Keratinocyte (primary cell): Measurements from ENCODE around the gene MARCHF3. TPM values are rescaled to one million over a fixed set of nuclear protein-coding genes. Genes with fewer than 3 reads are reported as not detected.
"Not testable (repeated sequence)": the region's sequence is repeated elsewhere in the genome, so short reads cannot be mapped to it uniquely, and the experiment has no call there.

Experiments
- DNase-seq: peaks from one replicate; pipeline ENCODE4 v3.0.0-alpha.2; 2011; ENCODE audit warnings: low read depth, missing footprints, low spot score
- FAIRE-seq: peaks from 2 replicates; lab custom pipeline; 2011; peaks lifted over from hg19 to GRCh38; lab: Jason Lieb, UNC
- H2AFZ ChIP-seq: 2 replicates; pipeline ENCODE4 v1.6.0; 2012; ENCODE audit warnings: low read length, control low read depth, inconsistent platforms; ENCODE audit not compliant: control insufficient read depth
- H3K27ac ChIP-seq: 2 replicates; pipeline ENCODE4 v1.5.1; 2011; ENCODE audit warnings: low read length; ENCODE audit not compliant: control insufficient read depth, insufficient read depth
- H3K27me3 ChIP-seq: 3 replicates; pipeline ENCODE4 v1.6.0; 2011; ENCODE audit warnings: low read length; ENCODE audit not compliant: control insufficient read depth, insufficient read depth; ENCODE audit errors: extremely low read depth
- H3K36me3 ChIP-seq, 2 experiments: 2 replicates in 1 of 2; 3 replicates in 1 of 2; pipeline ENCODE4 v1.5.1; 2011; ENCODE audit warnings: low read length in 2 of 2, mild to moderate bottlenecking in 1 of 2; ENCODE audit not compliant: control insufficient read depth in 2 of 2, insufficient read depth in 2 of 2; ENCODE audit errors: extremely low read depth in 1 of 2
- H3K4me1 ChIP-seq: 3 replicates; pipeline ENCODE4 v1.5.1; 2011; ENCODE audit warnings: low read length; ENCODE audit not compliant: control insufficient read depth, insufficient read depth; ENCODE audit errors: extremely low read depth
- H3K4me2 ChIP-seq: 3 replicates; pipeline ENCODE4 v1.6.0; 2011; ENCODE audit warnings: low read depth, low read length; ENCODE audit not compliant: control insufficient read depth, insufficient read depth; ENCODE audit errors: extremely low read depth
- H3K4me3 ChIP-seq, 3 experiments: fragments of 200-600 bp in 1 of 3; sonication (generic) in 1 of 3; 2 replicates in 2 of 3; 3 replicates in 1 of 3; pipeline ENCODE4 v1.5.1; 2011 to 2016; ENCODE audit warnings: low read length in 3 of 3, mild to moderate bottlenecking in 3 of 3, control low read depth in 2 of 3, inconsistent platforms in 1 of 3, low read depth in 1 of 3, mixed read lengths in 1 of 3, mixed run types in 1 of 3, moderate library complexity in 1 of 3; ENCODE audit not compliant: control insufficient read depth in 2 of 3, insufficient read depth in 2 of 3; ENCODE audit errors: extremely low read depth in 1 of 3
- H3K79me2 ChIP-seq: 2 replicates; pipeline ENCODE4 v1.6.0; 2012; ENCODE audit warnings: low read length; ENCODE audit not compliant: control insufficient read depth, insufficient read depth
- H3K9ac ChIP-seq: 3 replicates; pipeline ENCODE4 v1.6.0; 2011; ENCODE audit warnings: low read length; ENCODE audit not compliant: control insufficient read depth, insufficient read depth; ENCODE audit errors: extremely low read depth
- H3K9me1 ChIP-seq: 3 replicates; pipeline ENCODE4 v1.6.0; 2011; ENCODE audit warnings: low read length; ENCODE audit not compliant: control insufficient read depth, insufficient read depth; ENCODE audit errors: extremely low read depth
- H3K9me3 ChIP-seq: 2 replicates; pipeline ENCODE4 v1.5.1; 2012; ENCODE audit warnings: low read depth, low read length; ENCODE audit not compliant: control insufficient read depth
- H4K20me1 ChIP-seq: 3 replicates; pipeline ENCODE4 v1.6.0; 2011; ENCODE audit warnings: low read length; ENCODE audit not compliant: control insufficient read depth, insufficient read depth; ENCODE audit errors: extremely low read depth
- CTCF ChIP-seq, 3 experiments: IDR thresholded peaks in 1 of 3; conservative IDR thresholded peaks in 1 of 3; optimal IDR thresholded peaks in 1 of 3; 2 replicates in 2 of 3; 3 replicates in 1 of 3; pipeline versions ENCODE3 to v1.5.1; 2011; ENCODE audit warnings: low read length in 3 of 3, mild to moderate bottlenecking in 3 of 3, moderate library complexity in 2 of 3, control low read depth in 1 of 3, inconsistent platforms in 1 of 3; ENCODE audit not compliant: insufficient read depth in 2 of 3; ENCODE audit errors: extremely low read depth in 1 of 3
- EZH2 ChIP-seq: IDR thresholded peaks from one replicate; pipeline ENCODE4 v1.6.1; 2012; ENCODE audit warnings: inconsistent platforms, mild to moderate bottlenecking, low read length, moderate library complexity
- dilution Hi-C: fragments of 300-500 bp; cut with MboI; formaldehyde crosslinking; loops from one replicate; pipeline ENCODE4 v1.7.0; 2020; ENCODE audit warnings: low sequenced_read_pairs; ENCODE audit not compliant: extremely low pct_ligation_motif_present
- polyA plus RNA-seq, 5 experiments: library from polyadenylated mRNA; depleted of rRNA in 3 of 5; stranded (reverse) in 3 of 5; stranded (forward) in 1 of 5; unstranded in 1 of 5; fragments of >200 nt; gene quantifications; 1 replicate in 1 of 5; 2 replicates in 3 of 5; 3 replicates in 1 of 5; pipeline versions ENCODE4 v1.2.1 to v1.2.3, GENCODE V29; 2011 to 2012; ENCODE audit warnings: missing spikeins in 2 of 5, low read depth in 1 of 5, low replicate concordance in 1 of 5

Gene MARCHF3
- polyA plus RNA-seq, 1 donor (not counting 4 experiments of a cell fraction or from before 2014, with no cell fraction given): 0.45 TPM

GRCh38 chr5:126855266-126855665 is 175.1 kb downstream of the MARCHF3 start:
- FAIRE-seq (no peak), DNase-seq (no peak)
- Histone ChIP-seq H3K36me3 (no peaks in the 10 kb centered on the region), H4K20me1 (no peaks in the 10 kb centered on the region), H3K4me1 (peaks cover 4% of the 10 kb centered on the region), H3K9me3 (no peaks in the 10 kb centered on the region), H3K9ac (no peak overlapping the region), H3K27ac (no peak overlapping the region), H3K4me2 (no peak overlapping the region), H2AFZ (no peak overlapping the region), H3K27me3 (no peaks in the 10 kb centered on the region), H3K4me3 (no peak overlapping the region), H3K79me2 (no peaks in the 10 kb centered on the region), H3K9me1 (no peaks in the 10 kb centered on the region)
- TF ChIP-seq EZH2 (no peak), CTCF (optimal IDR thresholded peaks at IDR 0.05 in 1 of 3, IDR thresholded peaks at IDR 0.05 in 1 of 3, conservative IDR thresholded peaks at IDR 0.05 in 1 of 3; ENCODE audit: extremely low read depth in 1 of 3, insufficient read depth in 2 of 3, low read length in 3 of 3) (no peak)
- dilution Hi-C loops: no loop called here

GRCh38 chr5:126854526-126855110 is 175.7 kb downstream of the MARCHF3 start:
- H4K20me1 ChIP-seq: no peaks in the 10 kb centered on the region
- H3K36me3 ChIP-seq: no peaks in the 10 kb centered on the region
- H3K4me3 ChIP-seq: no peak overlapping the region
- H3K27me3 ChIP-seq: no peaks in the 10 kb centered on the region
- H3K9me1 ChIP-seq: no peaks in the 10 kb centered on the region
- H3K9me3 ChIP-seq: no peaks in the 10 kb centered on the region
- H3K79me2 ChIP-seq: no peaks in the 10 kb centered on the region
- DNase-seq (no peak), FAIRE-seq (no peak)
- no peak overlapping the region for H2AFZ ChIP-seq
- H3K4me1 ChIP-seq: peaks cover 4% of the 10 kb centered on the region
- TF ChIP-seq CTCF (optimal IDR thresholded peaks at IDR 0.05 in 1 of 3, IDR thresholded peaks at IDR 0.05 in 1 of 3, conservative IDR thresholded peaks at IDR 0.05 in 1 of 3; ENCODE audit: extremely low read depth in 1 of 3, insufficient read depth in 2 of 3, low read length in 3 of 3) (no peak), EZH2 (no peak)
- no peak overlapping the region for H3K9ac ChIP-seq
- H3K4me2 ChIP-seq: no peak overlapping the region
- H3K27ac ChIP-seq: no peak overlapping the region
- dilution Hi-C loops: no loop called here

GRCh38 chr5:126853541-126854307 is 176.6 kb downstream of the MARCHF3 start:
- DNase-seq, H3K9me3 ChIP-seq, FAIRE-seq, H3K36me3 ChIP-seq, H3K4me3 ChIP-seq, H2AFZ ChIP-seq, H3K27ac ChIP-seq, dilution Hi-C loops, H3K4me1 ChIP-seq, H3K9me1 ChIP-seq, H3K4me2 ChIP-seq, H3K27me3 ChIP-seq, H4K20me1 ChIP-seq, H3K79me2 ChIP-seq, H3K9ac ChIP-seq: not testable (repeated sequence)
